HEK293 (cell line): ENCODE data around the gene INCA1.

Experiments used
- CTCF ChIP-seq: fragments of 450-650 bp; formaldehyde crosslinking; IDR thresholded peaks from 2 replicates; pipeline ENCODE4 v1.5.1; 2016; ENCODE audit warnings: missing biosample characterization, missing genetic modification characterization
- REST ChIP-seq: fragments of 450-650 bp; formaldehyde crosslinking; IDR thresholded peaks from 2 replicates; pipeline ENCODE4 v1.5.1; 2016; ENCODE audit warnings: missing biosample characterization, missing genetic modification characterization
- YY1 ChIP-seq: fragments of 450-650 bp; formaldehyde crosslinking; IDR thresholded peaks from 2 replicates; pipeline ENCODE4 v1.5.1; 2018; ENCODE audit warnings: missing biosample characterization, missing genetic modification characterization
- ZBTB44 ChIP-seq: fragments of 450-650 bp; IDR thresholded peaks from 2 replicates; pipeline ENCODE4 v1.5.1; 2018; ENCODE audit warnings: missing biosample characterization, mild to moderate bottlenecking, missing genetic modification characterization
- ZBTB8A ChIP-seq: fragments of 450-650 bp; formaldehyde crosslinking; IDR thresholded peaks from 2 replicates; pipeline ENCODE4 v1.5.1; 2016; ENCODE audit warnings: missing biosample characterization, missing genetic modification characterization
- ZFP3 ChIP-seq: fragments of 450-650 bp; formaldehyde crosslinking; IDR thresholded peaks from 2 replicates; pipeline ENCODE4 v1.5.1; 2016; ENCODE audit warnings: low read depth, missing biosample characterization, missing genetic modification characterization
- ZIC2 ChIP-seq: fragments of 450-650 bp; formaldehyde crosslinking; IDR thresholded peaks from 2 replicates; pipeline ENCODE4 v1.5.1; 2016; ENCODE audit warnings: missing biosample characterization, missing genetic modification characterization
- ZNF274 ChIP-seq, 2 experiments: fragments of 200-500 bp in 1 of 2; fragments of 450-650 bp in 1 of 2; sonication (Bioruptor generic) in 1 of 2; formaldehyde crosslinking in 1 of 2; IDR thresholded peaks; 2 replicates each; pipeline versions ENCODE4 v1.5.1 to v1.6.1; 2014 to 2016; ENCODE audit warnings: borderline replicate concordance in 1 of 2, inconsistent platforms in 1 of 2, low read length in 1 of 2, missing biosample characterization in 1 of 2, missing genetic modification characterization in 1 of 2
- ZNF362 ChIP-seq: fragments of 450-650 bp; formaldehyde crosslinking; IDR thresholded peaks from 2 replicates; pipeline ENCODE4 v1.5.1; 2016; ENCODE audit warnings: missing biosample characterization, missing genetic modification characterization
- ZNF398 ChIP-seq: fragments of 450-650 bp; formaldehyde crosslinking; IDR thresholded peaks from 2 replicates; pipeline ENCODE4 v1.5.1; 2017; ENCODE audit warnings: missing biosample characterization, missing genetic modification characterization
- ZNF449 ChIP-seq: fragments of 450-650 bp; formaldehyde crosslinking; IDR thresholded peaks from 2 replicates; pipeline ENCODE4 v1.5.1; 2017; ENCODE audit warnings: missing biosample characterization, mild to moderate bottlenecking, missing genetic modification characterization, moderate library complexity
- ZNF585B ChIP-seq: fragments of 450-650 bp; formaldehyde crosslinking; IDR thresholded peaks from 2 replicates; pipeline ENCODE4 v1.5.1; 2016; ENCODE audit warnings: missing biosample characterization, missing genetic modification characterization
- ZNF768 ChIP-seq: fragments of 450-650 bp; formaldehyde crosslinking; IDR thresholded peaks from 2 replicates; pipeline ENCODE4 v1.5.1; 2018; ENCODE audit warnings: missing biosample characterization, mild to moderate bottlenecking, missing genetic modification characterization
- ZSCAN30 ChIP-seq: fragments of 450-650 bp; IDR thresholded peaks from 2 replicates; pipeline ENCODE4 v1.5.1; 2018; ENCODE audit warnings: missing biosample characterization, mild to moderate bottlenecking, missing genetic modification characterization, moderate library complexity

- no peak for TF ChIP-seq ZNF274 (IDR thresholded peaks at IDR 0.05; ENCODE audit: low read length)
- no peak for TF ChIP-seq ZNF274 (tag by site-specific recombination; IDR thresholded peaks at IDR 0.05; ENCODE audit: borderline replicate concordance)
- no peak for TF ChIP-seq REST
- no peak for TF ChIP-seq ZNF362 (tag by site-specific recombination)
- no peak for TF ChIP-seq CTCF
- no peak for TF ChIP-seq ZBTB8A (tag by site-specific recombination)
- TF ChIP-seq ZBTB44 (tag by site-specific recombination): no peak
- no peak for TF ChIP-seq ZNF768 (tag by site-specific recombination)
- TF ChIP-seq YY1 (tag by site-specific recombination): no peak
- TF ChIP-seq ZIC2 (tag by site-specific recombination): no peak
- no peak for TF ChIP-seq ZNF449 (tag by site-specific recombination)
- no peak for TF ChIP-seq ZNF585B
- no peak for TF ChIP-seq ZFP3 (tag by site-specific recombination)
- TF ChIP-seq ZSCAN30 (tag by site-specific recombination): no peak
- TF ChIP-seq ZNF398 (tag by site-specific recombination): no peak
Observed at GRCh38 chr17:4942760-4943508, 54.4 kb downstream of the INCA1 start.
